GM12864 (cell line): ENCODE data around the gene NKX2-2.

Experiments
- DNase-seq: peaks from one replicate; pipeline ENCODE4 v3.0.0-alpha.2; 2011; ENCODE audit warnings: low read depth
- H3K4me3 ChIP-seq: 2 replicates; pipeline ENCODE4 v1.5.1; 2011; ENCODE audit warnings: mild to moderate bottlenecking, low read depth, low read length, control low read depth
- CTCF ChIP-seq: IDR thresholded peaks from 2 replicates; pipeline ENCODE4 v1.5.1; 2011; ENCODE audit warnings: low read depth, mild to moderate bottlenecking, moderate library complexity, low read length, control low read depth, inconsistent platforms; ENCODE audit errors: missing control alignments

The NKX2-2 gene

GRCh38 chr20:21522481-21523280, 8.8 kb upstream of the NKX2-2 start:
- H3K4me3 ChIP-seq, result no peak overlapping the region
- DNase-seq, result no peak
- TF ChIP-seq CTCF, result no peak

DNA sequence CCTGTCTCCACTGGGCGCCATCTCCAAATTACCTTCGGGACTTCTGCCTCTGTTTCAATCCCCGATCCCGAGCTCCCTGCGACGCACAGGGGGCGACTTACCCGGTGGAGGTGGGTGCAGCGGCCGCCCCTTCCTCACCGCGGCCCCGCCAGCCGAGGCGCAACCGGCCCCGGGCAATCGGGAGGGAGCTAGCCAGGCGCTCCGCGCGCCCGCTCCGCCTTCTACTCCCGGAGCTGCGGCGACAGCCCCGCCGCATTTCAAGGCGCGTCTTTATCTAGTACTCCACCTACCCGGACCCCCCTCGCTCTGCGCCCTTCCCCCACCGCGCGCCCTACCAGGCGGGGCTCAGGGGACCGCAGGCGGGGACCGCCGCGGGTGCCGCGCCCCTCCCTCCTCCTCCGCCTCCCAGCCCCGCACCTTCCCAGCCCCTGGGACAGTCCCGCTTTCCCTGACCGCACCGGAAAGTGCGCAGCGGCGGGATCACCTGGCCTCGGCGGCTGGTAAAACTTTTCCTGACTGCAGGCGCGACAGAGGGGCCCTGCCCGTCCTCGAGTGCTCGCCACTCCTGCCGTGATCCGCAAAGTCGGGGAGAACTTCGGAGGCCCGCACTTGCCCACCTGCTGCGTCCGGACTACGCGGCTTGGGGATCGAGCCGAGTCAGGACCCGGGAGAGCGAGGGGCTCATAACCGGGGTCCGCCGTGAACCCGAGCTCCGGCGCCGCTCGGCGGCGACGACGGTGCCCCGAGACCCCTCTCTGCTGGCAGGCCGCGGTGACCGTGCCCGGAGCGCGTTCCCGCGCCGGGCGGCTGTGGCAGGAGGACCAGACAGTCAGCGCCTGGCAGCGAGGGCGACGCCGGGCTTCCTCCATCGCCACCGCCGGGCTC, 8.0 kb upstream of the NKX2-2 start:
- DNase-seq, result no peak
- H3K4me3 ChIP-seq, result no peak overlapping the region
- TF ChIP-seq CTCF, result no peak

GRCh38 chr20:21520702-21521595, 7.1 kb upstream of the NKX2-2 start:
- H3K4me3 ChIP-seq, result no peak overlapping the region
- no peak for DNase-seq
- no peak for TF ChIP-seq CTCF

DNA sequence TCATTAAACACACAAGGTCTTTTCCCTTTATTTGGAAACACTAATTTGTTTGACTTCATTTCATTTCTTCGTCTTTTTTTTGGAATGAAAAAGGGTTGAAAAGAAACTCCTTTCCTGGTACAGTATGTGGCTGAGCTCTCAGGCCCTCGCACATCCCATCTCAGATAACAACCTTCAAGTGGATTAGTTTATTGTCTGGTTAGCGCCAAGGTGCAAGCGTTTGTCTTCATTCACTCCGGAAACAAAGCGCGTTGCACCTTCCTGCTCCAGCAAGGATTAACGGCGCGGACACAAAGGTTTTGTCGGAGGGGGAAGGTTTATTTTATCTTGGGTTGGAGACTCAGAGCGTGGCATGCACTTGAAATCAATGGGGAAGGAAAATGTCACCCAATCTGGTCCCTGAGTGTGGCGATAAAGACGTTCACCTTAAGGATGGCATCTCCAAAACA, 5.3 kb upstream of the NKX2-2 start:
- H3K4me3 ChIP-seq, result no peak overlapping the region
- TF ChIP-seq CTCF, result no peak
- no peak for DNase-seq

DNA sequence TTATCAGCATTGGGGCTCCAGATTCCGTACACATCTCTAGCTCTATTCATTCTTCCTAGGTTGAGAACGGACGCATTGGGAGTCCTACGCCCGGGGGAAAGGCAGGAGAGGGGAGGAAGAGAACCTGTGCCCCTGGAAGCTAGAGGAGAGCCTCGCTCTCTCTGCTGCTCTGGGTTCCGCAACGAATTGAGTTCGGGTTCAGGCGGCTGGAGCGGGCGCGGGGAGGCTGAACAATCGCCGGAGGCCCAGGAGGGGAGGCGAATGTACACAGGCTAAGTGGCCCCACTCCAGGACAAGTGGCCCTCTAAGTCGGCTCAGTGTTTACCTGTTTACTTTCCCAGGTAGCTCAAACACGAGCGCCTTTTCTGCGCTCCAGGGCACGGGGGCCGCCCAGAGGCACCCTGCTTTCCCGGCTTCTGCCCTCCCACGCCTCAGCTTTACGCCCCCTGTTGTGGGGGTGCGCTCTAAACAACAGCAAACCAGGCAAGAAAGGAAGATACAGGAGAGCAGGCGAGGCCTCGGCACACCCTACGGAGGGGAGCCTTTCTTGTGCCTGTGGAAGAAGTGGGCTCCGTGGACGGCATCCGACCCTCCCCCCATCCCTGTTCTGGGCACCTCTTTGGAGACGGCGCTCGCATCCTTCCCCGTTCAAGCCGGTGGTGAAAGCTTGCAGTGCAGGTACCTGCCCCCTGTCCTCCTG, 4.6 kb upstream of the NKX2-2 start:
- no peak for TF ChIP-seq CTCF
- H3K4me3 ChIP-seq, result no peak overlapping the region
- DNase-seq, result no peak
